Parathyroid adenoma (tissue), 2 donors: ENCODE data around the gene LTBP4.
"Not testable (repeated sequence)": the region's sequence is repeated elsewhere in the genome, so short reads cannot be mapped to it uniquely, and the experiment has no call there.

Source experiments
- H2AFZ ChIP-seq: fragments of 300-600 bp; sonication (generic); one replicate; pipeline ENCODE4 v1.7.0; 2017; ENCODE audit warnings: antibody characterized with exemption, mild to moderate bottlenecking
- H3K27ac ChIP-seq: fragments of 300-600 bp; sonication (generic); one replicate; pipeline ENCODE4 v1.7.0; 2017
- H3K27me3 ChIP-seq: fragments of 300-600 bp; sonication (generic); one replicate; pipeline ENCODE4 v1.7.0; 2017; ENCODE audit warnings: low read length; ENCODE audit not compliant: control insufficient read depth, insufficient read depth
- H3K36me3 ChIP-seq: fragments of 300-600 bp; sonication (generic); one replicate; pipeline ENCODE4 v1.7.0; 2017; ENCODE audit warnings: low read length; ENCODE audit not compliant: control insufficient read depth, insufficient read depth
- H3K4me1 ChIP-seq: fragments of 300-600 bp; sonication (generic); one replicate; pipeline ENCODE4 v1.7.0; 2017; ENCODE audit warnings: control low read depth
- H3K4me2 ChIP-seq: fragments of 300-600 bp; sonication (generic); one replicate; pipeline ENCODE4 v1.7.0; 2017; ENCODE audit warnings: low read length
- H3K4me3 ChIP-seq: fragments of 300-600 bp; sonication (generic); one replicate; pipeline ENCODE4 v1.7.0; 2017; ENCODE audit warnings: low read depth, low read length
- H3K79me2 ChIP-seq: fragments of 300-600 bp; sonication (generic); one replicate; pipeline ENCODE4 v1.7.0; 2017; ENCODE audit warnings: control low read depth
- H3K9ac ChIP-seq: fragments of 300-600 bp; sonication (generic); one replicate; pipeline ENCODE4 v1.7.0; 2017; ENCODE audit warnings: mild to moderate bottlenecking
- H3K9me3 ChIP-seq: fragments of 300-600 bp; sonication (generic); one replicate; pipeline ENCODE4 v1.7.0; 2017; ENCODE audit warnings: low read length; ENCODE audit not compliant: control insufficient read depth
- CTCF ChIP-seq: fragments of 300-600 bp; sonication (generic); IDR thresholded peaks from one replicate; pipeline ENCODE4 v1.7.0; 2017; ENCODE audit warnings: antibody characterized with exemption, mild to moderate bottlenecking
- donor health status: primary hyperparathyroidism.

Gene LTBP4

GRCh38 chr19:40646743-40647254, 45.6 kb downstream of the LTBP4 start:
- no peaks in the 10 kb centered on the region for H3K9me3 ChIP-seq
- H3K79me2 ChIP-seq, result no peaks in the 10 kb centered on the region
- TF ChIP-seq CTCF, result no peak
- no peak overlapping the region for H3K9ac ChIP-seq
- H3K36me3 ChIP-seq, result no peaks in the 10 kb centered on the region
- H3K4me3 ChIP-seq, result no peak overlapping the region
- no peak overlapping the region for H3K27ac ChIP-seq
- no peaks in the 10 kb centered on the region for H3K27me3 ChIP-seq
- H2AFZ ChIP-seq, result no peak overlapping the region
- H3K4me2 ChIP-seq, result no peak overlapping the region
- no peaks in the 10 kb centered on the region for H3K4me1 ChIP-seq

GRCh38 chr19:40649903-40650675, 48.9 kb downstream of the LTBP4 start:
- not testable (repeated sequence) for H3K4me3 ChIP-seq, H3K4me1 ChIP-seq, H3K9ac ChIP-seq, H3K4me2 ChIP-seq, H3K27me3 ChIP-seq, H3K27ac ChIP-seq, H2AFZ ChIP-seq, H3K9me3 ChIP-seq, H3K36me3 ChIP-seq, H3K79me2 ChIP-seq

GRCh38 chr19:40650749-40651305, 49.7 kb downstream of the LTBP4 start:
- no peaks in the 10 kb centered on the region for H3K79me2 ChIP-seq
- H3K36me3 ChIP-seq, result no peaks in the 10 kb centered on the region
- no peak overlapping the region for H3K4me3 ChIP-seq
- H3K4me1 ChIP-seq, result no peaks in the 10 kb centered on the region
- no peak overlapping the region for H3K4me2 ChIP-seq
- no peak overlapping the region for H3K27ac ChIP-seq
- H3K27me3 ChIP-seq, result no peaks in the 10 kb centered on the region
- no peaks in the 10 kb centered on the region for H3K9me3 ChIP-seq
- no peak for TF ChIP-seq CTCF
- no peak overlapping the region for H2AFZ ChIP-seq
- no peak overlapping the region for H3K9ac ChIP-seq

GRCh38 chr19:40652303-40652702, 51.1 kb downstream of the LTBP4 start:
- H3K4me3 ChIP-seq, H3K27ac ChIP-seq: not testable (repeated sequence)

GRCh38 chr19:40655684-40656083, 54.5 kb downstream of the LTBP4 start:
- H3K9me3 ChIP-seq, H2AFZ ChIP-seq, H3K27ac ChIP-seq, H3K36me3 ChIP-seq, H3K27me3 ChIP-seq, H3K4me1 ChIP-seq, H3K9ac ChIP-seq, H3K4me3 ChIP-seq, H3K79me2 ChIP-seq, H3K4me2 ChIP-seq: not testable (repeated sequence)

More at GRCh38 chr19:40652303-40652702, 51.1 kb downstream of the LTBP4 start:
- H3K36me3 ChIP-seq, H3K79me2 ChIP-seq, H3K9me3 ChIP-seq, H3K4me2 ChIP-seq, H3K9ac ChIP-seq, H3K27me3 ChIP-seq, H2AFZ ChIP-seq, H3K4me1 ChIP-seq: not testable (repeated sequence)

GRCh38 chr19:40658031-40658430, 56.9 kb downstream of the LTBP4 start:
- Histone ChIP-seq H2AFZ (no peak overlapping the region), H3K27me3 (no peaks in the 10 kb centered on the region), H3K4me2 (no peak overlapping the region), H3K4me1 (no peaks in the 10 kb centered on the region), H3K79me2 (no peaks in the 10 kb centered on the region), H3K36me3 (no peaks in the 10 kb centered on the region), H3K9ac (no peak overlapping the region), H3K27ac (no peak overlapping the region), H3K4me3 (no peak overlapping the region), H3K9me3 (no peaks in the 10 kb centered on the region)
- TF ChIP-seq CTCF, result no peak
